Ramos (cell line): ENCODE results near the gene KCNMA1.

ENCODE experiments used
- in situ Hi-C: fragments of 300-500 bp; cut with MboI; formaldehyde crosslinking; loops from one replicate; pipeline ENCODE4 v1.14.3; 2022; ENCODE audit warnings: low sequenced_read_pairs; ENCODE audit not compliant: unreplicated experiment

Gene KCNMA1

GRCh38 chr10:76925636-76926405 is 711.8 kb downstream of the KCNMA1 start:
- in situ Hi-C loops, result no loop called here

GRCh38 chr10:76922666-76923065 is 714.9 kb downstream of the KCNMA1 start:
- in situ Hi-C loops, result no loop called here

GRCh38 chr10:76921383-76922010 is 716.1 kb downstream of the KCNMA1 start:
- in situ Hi-C loops, result no loop called here

GRCh38 chr10:76920581-76920980 is 717.0 kb downstream of the KCNMA1 start:
- in situ Hi-C loops, result no loop called here

GRCh38 chr10:76918106-76918505 is 719.5 kb downstream of the KCNMA1 start:
- in situ Hi-C loops, result no loop called here

GRCh38 chr10:76917071-76917470 is 720.5 kb downstream of the KCNMA1 start:
- in situ Hi-C loops, result no loop called here

GRCh38 chr10:76916536-76916935 is 721.1 kb downstream of the KCNMA1 start:
- in situ Hi-C loops, result no loop called here

- in situ Hi-C loops, result no loop called here
Measured at GRCh38 chr10:76915316-76915715, 722.3 kb downstream of the KCNMA1 start.

- in situ Hi-C loops, result no loop called here
Measured at GRCh38 chr10:76911184-76911583, 726.4 kb downstream of the KCNMA1 start.

GRCh38 chr10:76910184-76910962 is 727.2 kb downstream of the KCNMA1 start:
- in situ Hi-C loops, result no loop called here

GRCh38 chr10:76906256-76906655 is 731.4 kb downstream of the KCNMA1 start:
- in situ Hi-C loops, result no loop called here

GRCh38 chr10:76905251-76905650 is 732.4 kb downstream of the KCNMA1 start:
- in situ Hi-C loops, result no loop called here

- in situ Hi-C loops, result no loop called here
Measured at GRCh38 chr10:76903387-76903945, 734.1 kb downstream of the KCNMA1 start.

GRCh38 chr10:76902949-76903348 is 734.7 kb downstream of the KCNMA1 start:
- in situ Hi-C loops, result no loop called here

GRCh38 chr10:76901701-76902100 is 735.9 kb downstream of the KCNMA1 start:
- in situ Hi-C loops, result no loop called here

- in situ Hi-C loops, result no loop called here
Measured at GRCh38 chr10:76899490-76899889, 738.1 kb downstream of the KCNMA1 start.

- in situ Hi-C loops, result no loop called here
Measured at GRCh38 chr10:76892766-76893479, 744.7 kb downstream of the KCNMA1 start.

GRCh38 chr10:76887223-76888010 is 750.2 kb downstream of the KCNMA1 start:
- in situ Hi-C loops, result no loop called here

GRCh38 chr10:76885816-76886215 is 751.8 kb downstream of the KCNMA1 start:
- in situ Hi-C loops, result no loop called here
